Activated CD4-positive, alpha-beta T cell treated with anti-CD3 and anti-CD28 coated beads for 48 hours (primary cell): ENCODE data around the gene STIM1.
"Not testable (repeated sequence)": the region's sequence is repeated elsewhere in the genome, so short reads cannot be mapped to it uniquely, and the experiment has no call there.

Experiments used
- DNase-seq: peaks from one replicate; pipeline ENCODE4 v3.0.0-alpha.2; 2020

STIM1 gene

GRCh38 chr11:4084406-4085125 lies 229.1 kb downstream of the STIM1 start:
- no peak for DNase-seq

GRCh38 chr11:4085575-4085974 lies 230.1 kb downstream of the STIM1 start:
- DNase-seq = no peak

DNA sequence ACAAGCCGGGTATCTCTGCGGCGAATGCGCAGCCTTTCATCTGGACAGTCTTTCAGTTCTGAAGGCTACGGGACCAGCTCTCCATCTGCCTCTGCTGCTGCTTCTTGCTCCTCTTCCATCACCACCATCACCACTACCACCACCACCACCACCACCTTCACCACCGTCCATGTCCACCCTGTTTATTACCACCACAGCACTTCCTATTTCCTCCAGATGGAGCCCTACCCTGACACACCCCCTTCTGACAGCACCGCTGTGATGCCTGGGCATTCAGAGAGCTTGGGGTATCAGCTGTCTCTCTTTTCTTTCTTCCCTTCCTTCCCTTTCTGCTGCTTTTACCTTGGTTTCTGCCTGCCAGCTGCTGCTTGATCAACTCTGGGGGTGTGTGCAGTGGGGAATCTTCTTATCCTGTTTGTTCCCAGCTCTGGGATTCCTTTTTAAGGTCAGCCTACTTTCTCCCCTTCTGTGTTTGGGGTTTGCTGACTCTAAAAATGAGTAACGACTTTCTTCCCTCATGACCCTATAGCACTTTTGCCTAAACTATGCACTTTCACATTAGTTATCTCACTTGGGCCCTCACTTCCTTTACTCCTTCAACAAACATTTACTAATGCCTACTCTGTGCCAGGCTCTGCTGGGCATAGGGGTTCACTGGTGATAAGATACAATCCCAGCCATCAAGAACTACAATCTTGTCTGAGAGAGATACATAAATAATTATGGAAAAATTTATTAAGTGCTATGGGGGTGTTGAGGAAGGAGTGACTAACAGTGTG lies 231.3 kb downstream of the STIM1 start:
- no peak for DNase-seq

- no peak for DNase-seq
These were observed 232.1 kb downstream of the STIM1 start for GRCh38 chr11:4087551-4087950.

DNA sequence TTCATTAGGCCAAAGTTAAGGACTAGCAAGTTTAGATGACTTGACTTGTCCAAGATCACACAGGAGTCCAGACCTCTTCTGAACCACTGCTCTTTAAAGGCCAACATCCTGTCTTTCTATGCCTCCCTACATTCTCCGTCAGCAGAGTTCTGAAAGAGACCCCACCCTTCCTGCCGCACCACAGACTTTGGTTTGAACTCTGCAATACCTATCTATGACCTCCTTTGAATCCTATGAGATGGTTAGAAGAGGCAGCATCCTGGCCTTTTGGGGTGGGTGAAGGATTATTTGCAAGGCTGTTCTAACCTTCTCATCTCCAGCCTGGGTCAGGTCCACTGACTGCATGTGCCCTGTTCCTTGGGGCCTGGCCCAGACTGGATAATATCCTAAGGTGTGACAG lies 234.8 kb downstream of the STIM1 start:
- DNase-seq = no peak

DNA sequence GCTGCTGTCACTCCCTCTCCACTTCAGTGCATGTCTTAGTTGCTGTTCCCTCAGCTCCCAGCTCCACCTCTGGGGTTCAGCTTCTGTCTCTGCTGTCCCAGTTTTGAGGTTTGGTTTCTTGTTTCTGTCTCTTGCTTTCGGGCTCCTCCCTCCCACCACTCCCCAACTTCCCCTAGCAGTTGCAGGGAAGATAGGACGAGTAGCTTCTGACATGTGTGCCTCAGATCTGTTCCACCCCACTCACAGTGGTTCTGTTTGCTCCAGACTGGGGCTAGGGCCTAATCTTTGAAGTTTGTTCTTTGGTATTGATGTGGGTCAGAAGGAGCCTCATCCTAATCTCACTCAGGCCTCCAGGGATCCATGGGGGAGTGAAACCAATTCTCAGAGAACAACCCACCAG lies 236.6 kb downstream of the STIM1 start:
- no peak for DNase-seq

DNA sequence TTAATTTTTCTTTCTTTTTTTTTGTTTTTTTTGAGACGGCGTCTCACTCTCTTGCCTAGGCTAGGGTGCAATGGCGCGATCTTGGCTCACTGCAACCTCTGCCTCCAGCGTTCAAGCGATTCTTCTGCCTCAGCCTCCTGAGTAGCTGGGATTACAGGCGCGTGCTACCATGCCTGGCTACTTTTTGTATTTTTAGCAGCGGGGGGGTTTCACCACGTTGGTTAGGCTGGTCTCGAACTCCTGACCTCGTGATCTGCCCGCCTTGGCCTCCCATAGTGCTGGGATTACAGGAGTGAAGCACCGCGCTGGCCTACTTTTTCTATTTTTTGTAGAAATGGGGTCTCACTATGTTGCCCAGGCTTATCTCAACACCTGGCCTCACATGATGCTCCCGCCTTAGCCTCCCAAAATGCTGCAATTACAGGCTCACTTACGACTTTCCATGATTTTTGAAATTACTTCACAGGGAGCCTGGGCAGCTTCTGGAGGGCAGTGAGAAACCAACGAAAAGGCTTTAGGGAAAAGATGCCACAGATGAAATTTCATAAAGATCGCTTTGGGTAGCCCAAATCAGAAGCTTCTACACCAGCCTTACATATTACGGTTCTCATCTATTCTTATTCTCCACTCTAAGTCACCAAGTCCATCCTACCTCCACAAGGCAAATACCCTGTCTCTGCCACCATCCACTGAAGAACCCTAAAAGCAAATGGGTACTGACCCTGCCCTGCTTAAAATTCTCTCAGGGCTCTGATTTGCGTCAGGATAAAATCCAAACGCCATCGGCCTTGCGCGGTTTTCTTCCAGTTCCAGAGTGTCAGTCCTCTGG lies 238.3 kb downstream of the STIM1 start:
- DNase-seq = no peak

GRCh38 chr11:4094348-4095291 lies 239.2 kb downstream of the STIM1 start, which contains the start of gene RRM1:
Gene RRM1, plus strand, starts transcription at chr11:4094799. Its CDS starts 214 bp downstream, at chr11:4095013.
- peak; percentile 97 for DNase-seq

DNA sequence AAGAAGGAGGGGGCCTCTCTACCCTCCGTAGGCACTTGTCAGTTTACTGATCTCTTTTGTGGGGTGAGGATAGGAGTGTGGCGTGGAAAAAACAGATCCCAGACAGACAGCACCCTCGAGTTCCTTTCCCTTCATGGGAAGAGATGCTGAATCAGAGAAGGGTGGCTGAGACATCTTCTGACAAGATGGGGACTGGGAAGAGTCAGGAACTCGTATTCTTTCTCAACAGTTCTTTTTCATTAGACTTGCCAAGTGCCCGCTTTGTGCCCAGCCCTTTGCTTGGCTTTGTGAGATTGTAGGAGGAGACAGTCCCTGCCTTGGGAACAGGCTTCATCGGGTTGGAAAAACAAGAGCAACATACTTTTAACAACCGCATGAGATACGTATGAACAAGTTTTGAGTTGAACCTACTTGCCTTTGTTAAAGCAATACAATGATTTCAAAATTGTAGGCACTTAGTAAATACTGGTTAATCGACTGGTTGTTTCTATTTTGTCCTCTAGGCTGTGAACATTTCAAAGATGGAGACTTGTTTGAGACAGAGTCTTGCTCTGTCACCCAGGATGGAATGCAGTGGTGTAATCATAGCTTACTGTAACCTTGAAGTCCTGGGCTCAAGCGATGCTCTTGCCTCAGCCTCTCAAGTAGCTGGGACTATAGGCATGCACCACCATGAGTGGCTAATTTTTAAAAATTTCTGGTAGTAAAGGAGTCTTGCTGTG lies 240.2 kb downstream of the STIM1 start:
- no peak for DNase-seq

DNA sequence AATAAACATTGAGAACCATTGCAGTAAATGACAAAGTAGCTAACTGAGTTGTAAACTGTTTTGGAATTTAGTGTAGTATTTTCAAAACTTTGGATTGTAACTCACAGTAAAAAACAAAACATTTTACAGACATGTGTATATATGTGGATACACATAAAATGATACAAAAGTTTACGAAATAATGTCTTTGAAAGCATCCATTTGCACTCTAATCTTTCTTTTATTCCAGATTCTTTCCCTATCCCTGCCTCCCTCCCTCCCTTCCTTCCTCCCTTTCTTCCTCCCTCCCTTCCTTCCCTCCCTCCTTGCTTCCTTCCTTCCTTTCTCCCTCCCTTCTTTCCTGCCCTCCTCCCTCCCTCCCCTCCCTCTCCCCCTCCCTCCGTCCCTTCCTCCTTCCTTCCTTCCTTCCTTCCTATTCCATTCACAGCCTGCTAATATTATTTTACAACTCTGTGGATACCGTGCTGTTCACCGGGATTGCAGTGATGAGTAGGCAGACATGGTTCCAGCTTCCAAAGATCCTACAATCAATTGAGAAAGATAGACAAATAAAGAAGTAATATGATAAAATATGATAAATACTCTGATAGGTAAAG lies 242.7 kb downstream of the STIM1 start:
- DNase-seq = no peak

- no peak for DNase-seq
These were observed 247.2 kb downstream of the STIM1 start for GRCh38 chr11:4102711-4103110.

DNA sequence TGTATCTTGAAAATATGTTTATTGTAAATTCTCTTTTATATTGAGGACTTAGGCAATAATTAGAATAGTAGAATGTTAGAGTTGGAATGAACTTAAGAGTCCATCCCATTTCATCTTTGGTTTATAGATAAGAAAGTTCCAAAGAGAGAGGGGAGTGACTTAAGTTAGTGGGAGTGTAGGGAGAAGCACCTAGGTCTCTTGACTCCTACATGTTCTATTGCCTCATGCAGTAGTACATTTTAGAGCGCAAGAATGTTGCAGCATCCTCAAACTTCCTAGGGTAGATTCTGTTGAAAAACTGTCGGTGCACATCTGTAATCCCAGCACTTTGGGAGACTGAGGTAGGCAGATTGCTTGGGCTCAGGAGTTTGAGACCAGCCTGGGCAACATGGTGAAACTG lies 247.8 kb downstream of the STIM1 start:
- DNase-seq = no peak

DNA sequence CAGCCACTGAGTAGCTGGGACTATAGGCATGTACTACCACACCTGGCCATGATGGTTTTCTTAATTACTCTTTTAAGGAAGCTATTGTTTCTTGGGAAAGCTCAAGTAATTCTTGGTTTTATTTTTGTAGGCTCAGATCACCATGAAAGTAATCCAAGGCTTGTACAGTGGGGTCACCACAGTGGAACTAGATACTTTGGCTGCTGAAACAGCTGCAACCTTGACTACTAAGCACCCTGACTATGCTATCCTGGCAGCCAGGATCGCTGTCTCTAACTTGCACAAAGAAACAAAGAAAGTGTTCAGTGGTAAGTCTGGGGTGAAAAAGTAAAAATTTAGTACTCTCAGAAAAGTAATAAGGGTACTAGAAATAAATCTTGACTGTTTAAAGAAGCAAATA lies 250.5 kb downstream of the STIM1 start:
- DNase-seq = no peak

DNA sequence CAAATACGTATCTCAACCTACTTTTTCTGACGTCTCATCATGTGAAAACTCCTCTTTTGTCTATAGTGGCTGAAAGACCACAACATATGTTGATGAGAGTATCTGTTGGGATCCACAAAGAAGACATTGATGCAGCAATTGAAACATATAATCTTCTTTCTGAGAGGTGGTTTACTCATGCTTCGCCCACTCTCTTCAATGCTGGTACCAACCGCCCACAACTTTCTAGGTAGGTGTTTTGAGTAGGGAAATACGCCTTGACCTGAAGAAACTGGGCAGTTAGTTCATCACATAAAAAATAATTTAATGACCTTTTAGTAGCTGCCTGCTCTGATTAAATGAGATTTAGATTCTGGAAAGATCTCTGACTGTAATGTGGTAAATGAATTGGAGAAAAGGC lies 256.4 kb downstream of the STIM1 start:
- DNase-seq = no peak

DNA sequence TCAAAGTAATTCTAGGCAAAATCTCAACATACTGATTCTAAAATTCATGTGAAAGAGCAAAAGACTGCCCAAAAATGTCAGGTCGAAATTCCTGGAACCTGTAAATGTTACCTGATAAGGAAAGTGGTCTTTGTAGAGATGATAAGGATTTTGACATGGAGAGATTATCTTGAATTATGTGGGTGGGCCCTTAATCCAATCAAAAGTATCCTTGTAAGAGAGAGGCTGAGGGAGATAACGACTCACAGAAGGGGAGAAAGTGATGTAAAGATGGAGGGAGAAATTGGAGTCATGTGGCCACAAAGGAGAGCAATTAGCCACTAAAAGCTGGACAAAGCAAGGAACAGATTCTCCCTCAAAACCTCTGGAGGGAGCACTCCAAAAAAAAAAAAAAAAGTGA lies 259.7 kb downstream of the STIM1 start:
- no peak for DNase-seq

DNA sequence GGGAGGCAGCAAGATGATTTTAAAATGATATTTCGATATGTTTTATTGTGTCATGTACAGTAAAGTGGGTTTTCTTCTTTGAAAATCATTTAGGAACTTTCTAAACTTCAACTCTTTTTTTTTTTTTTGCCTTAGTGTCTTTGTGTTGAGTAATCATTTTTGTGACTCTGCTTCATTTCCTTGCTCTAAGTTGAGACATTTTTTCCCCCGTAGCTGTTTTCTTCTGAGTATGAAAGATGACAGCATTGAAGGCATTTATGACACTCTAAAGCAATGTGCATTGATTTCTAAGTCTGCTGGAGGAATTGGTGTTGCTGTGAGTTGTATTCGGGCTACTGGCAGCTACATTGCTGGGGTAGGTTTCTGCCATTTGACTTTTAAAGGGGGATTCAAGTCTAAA lies 262.6 kb downstream of the STIM1 start:
- DNase-seq = no peak

DNA sequence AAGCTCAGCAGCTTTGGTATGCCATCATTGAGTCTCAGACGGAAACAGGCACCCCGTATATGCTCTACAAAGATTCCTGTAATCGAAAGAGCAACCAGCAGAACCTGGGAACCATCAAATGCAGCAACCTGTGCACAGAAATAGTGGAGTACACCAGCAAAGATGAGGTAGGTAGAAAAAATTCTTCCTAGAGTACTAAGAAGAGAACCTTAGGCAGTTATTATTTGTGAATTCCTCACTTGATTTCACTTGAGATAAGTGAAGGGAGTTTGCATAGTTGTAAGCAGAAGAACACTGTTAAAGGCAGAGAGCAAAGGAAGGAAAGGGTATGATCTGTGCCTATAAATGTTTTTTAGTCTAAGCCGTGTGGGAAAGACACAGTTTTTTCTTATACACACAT lies 267.8 kb downstream of the STIM1 start:
- no peak for DNase-seq

GRCh38 chr11:4125141-4125540 lies 269.7 kb downstream of the STIM1 start:
- DNase-seq = no peak

GRCh38 chr11:4127357-4127756 lies 271.9 kb downstream of the STIM1 start:
- no peak for DNase-seq

DNA sequence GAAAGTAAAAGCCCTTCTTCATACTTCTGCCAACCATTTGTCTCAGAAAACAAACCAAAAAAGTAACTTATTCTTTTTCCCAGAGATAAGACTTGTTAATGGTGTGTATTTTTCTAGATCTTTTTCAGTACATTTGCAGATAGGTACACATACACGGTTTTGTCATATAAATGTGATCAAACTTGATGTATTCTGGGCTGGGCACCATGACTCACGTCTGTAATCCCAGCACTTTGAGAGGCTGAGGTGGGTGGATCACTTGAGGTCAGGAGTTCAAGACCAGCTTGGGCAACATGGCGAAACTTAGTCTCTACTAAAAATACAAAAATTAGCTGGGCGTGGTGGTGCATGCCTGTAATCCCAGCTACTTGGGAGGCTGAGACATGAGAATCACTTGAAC lies 274.8 kb downstream of the STIM1 start:
- DNase-seq = not testable (repeated sequence)

GRCh38 chr11:4134806-4135205 lies 279.3 kb downstream of the STIM1 start:
- DNase-seq = no peak
